Measurements from ENCODE around the gene SLC9A9.
"Not testable (repeated sequence)": the region's sequence is repeated elsewhere in the genome, so short reads cannot be mapped to it uniquely, and the experiment has no call there.

The SLC9A9 gene

GRCh38 chr3:143439817-143440216 lies 408.5 kb downstream of the SLC9A9 start:
- no peak for DNase-seq

GRCh38 chr3:143437405-143437804 lies 410.9 kb downstream of the SLC9A9 start:
- DNase-seq = no peak

GRCh38 chr3:143436231-143436930 lies 411.9 kb downstream of the SLC9A9 start:
- DNase-seq = no peak

DNA sequence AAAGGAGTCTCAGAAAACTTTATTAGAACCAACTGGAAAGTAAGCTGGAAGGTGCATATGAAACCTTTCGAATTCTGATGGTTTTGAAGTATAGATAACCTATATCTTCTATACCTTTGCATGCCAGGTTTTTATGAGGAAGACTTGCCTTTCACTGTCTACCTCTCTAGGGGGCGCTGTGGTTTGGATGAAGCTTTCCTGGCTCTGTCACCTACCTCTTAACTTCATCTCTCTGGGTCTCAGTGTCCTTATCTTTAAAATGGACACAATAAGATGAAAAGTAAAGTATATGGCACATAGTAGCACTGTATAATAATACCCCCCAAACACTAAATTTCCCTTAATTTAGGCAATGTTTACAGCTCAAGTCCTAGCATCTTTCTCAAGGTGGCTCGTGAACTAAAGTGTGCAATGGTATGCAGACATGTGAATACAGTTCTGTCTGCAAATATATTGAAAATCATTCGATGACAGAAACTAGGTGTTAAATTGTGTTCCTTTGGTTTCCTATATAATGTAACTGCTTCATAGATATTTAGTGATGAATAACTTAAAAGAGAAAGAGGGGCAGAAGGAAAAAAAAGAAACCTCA lies 414.4 kb downstream of the SLC9A9 start:
- DNase-seq = no peak

DNA sequence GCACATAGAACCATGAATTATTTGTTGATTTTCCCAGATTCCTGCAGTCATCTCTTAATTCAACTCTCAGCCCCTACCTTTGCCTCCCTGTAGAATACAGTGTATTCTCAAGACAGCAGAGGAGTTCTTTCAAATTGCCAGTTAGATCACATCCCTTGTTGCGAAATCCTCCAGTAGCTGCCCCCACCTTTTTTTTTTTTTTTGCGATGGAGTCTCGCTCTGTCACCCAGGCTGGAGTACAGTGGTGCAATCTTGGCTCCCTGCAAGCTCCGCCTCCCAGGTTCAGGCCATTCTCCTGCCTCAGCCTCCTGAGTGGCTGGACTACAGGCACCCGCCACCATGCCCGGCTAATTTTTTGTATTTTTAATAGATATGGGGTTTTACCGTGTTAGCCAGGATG lies 417.0 kb downstream of the SLC9A9 start:
- DNase-seq = not testable (repeated sequence)

DNA sequence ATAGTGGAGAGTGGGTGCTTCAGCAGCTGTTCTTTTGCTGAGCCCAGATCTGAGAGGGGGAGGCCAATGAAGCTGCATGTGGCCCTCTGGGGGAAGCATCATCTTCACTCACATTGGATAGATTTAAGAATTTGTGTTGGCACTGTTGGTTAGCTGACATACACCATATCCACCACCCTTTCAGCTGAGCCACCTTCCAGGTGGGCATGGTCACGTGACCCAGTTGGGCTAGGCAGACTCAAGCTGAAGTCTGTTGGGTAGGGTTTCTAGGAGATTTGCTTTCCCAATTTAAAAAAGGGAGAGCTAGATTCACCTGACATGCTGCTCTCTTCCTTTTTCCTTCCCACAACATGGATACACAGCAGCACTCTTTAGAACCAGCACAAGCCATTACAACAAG lies 417.7 kb downstream of the SLC9A9 start:
- no peak for DNase-seq

GRCh38 chr3:143429628-143430514 lies 418.4 kb downstream of the SLC9A9 start:
- no peak for DNase-seq

DNA sequence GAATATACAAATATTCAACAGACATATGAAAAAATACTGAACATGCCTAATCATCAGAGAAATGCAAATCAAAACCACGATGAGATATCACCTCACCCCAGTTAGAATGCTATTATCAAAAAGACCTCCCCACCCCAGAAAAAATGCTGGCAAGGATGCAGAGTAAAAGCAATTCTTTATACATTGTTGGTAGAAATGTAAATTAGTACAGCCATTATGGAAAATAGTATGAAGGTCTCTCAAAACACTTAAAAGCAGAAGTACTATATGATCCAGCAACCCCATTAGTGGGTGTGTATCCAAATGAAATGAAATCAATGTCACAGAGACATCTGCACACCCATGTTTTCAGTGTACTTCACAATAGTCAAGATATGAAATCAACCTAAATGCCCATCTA lies 420.0 kb downstream of the SLC9A9 start:
- no peak for DNase-seq

GRCh38 chr3:143427631-143428030 lies 420.6 kb downstream of the SLC9A9 start:
- no peak for DNase-seq

DNA sequence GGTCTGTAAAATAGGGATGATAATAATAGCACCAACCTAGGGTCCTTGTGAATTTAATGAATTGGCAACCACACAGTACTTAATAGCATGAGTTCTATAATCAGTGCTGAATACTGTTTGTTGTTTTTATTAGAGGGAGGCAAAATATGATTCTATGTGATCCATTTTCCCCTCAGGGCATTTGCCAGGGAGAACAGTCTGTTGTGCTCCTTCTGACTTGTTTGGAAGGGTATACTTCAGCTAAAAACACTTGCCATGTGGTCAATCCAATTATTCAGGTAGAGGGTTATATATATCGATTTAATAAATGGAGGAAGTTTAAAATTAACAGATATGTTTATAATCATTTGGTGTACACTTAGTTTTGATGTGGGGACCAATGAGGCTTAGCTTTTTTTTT lies 423.4 kb downstream of the SLC9A9 start:
- no peak for DNase-seq

GRCh38 chr3:143421556-143421955 lies 426.7 kb downstream of the SLC9A9 start:
- no peak for DNase-seq

- DNase-seq = no peak
These were observed 428.7 kb downstream of the SLC9A9 start for GRCh38 chr3:143419611-143420010.

- no peak for DNase-seq
These were observed 429.9 kb downstream of the SLC9A9 start for GRCh38 chr3:143418391-143418790.

DNA sequence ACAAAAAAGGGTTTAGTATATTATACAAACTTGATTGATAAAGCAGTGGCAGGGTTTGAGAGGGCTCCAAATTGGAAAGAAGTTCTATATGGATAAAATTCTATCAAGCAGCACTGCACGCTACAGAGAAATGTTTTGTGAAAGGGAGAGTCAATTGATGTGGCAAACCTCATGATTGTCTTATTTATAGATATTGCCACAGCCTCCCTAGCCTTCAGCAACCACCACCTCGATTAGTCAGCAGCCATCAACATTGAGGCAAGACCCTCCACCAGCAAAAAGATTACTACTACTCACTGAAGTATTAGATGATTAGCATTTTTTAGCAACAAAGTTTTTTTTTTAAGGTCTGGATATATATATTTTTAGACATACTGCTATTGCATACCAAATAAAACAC lies 432.0 kb downstream of the SLC9A9 start:
- DNase-seq = no peak

DNA sequence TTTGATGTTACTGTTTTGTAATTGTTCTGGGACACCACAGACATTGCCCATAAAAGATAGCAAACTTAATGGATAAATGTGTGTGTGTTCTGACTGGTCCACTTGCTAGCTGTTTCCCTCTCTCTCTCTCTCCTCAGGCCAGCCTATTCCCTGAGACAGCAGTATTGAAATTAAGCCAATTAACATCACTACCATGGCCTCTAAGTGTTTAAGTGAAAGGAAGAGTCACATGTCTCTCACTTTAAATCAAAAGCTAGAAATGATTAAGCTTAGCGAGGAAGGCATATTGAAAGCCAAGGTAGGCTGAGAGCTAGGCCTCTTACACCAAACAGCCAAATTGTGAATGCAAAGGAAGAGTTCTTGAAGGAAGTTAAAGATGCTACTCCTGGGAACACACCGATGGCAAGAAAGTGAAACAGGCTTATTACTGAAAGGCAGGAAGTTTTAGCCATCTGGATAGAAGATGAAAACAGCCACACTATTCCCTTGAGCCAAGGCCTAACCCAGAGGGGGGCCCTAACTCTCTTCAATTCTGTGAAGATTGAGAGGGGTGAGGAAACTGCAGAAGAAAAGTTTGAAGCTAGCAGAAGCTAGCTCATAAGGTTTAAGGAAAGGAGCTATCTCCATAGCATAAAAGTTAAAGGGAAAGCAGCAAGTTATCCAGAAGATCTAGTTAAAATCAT lies 433.6 kb downstream of the SLC9A9 start:
- no peak for DNase-seq

DNA sequence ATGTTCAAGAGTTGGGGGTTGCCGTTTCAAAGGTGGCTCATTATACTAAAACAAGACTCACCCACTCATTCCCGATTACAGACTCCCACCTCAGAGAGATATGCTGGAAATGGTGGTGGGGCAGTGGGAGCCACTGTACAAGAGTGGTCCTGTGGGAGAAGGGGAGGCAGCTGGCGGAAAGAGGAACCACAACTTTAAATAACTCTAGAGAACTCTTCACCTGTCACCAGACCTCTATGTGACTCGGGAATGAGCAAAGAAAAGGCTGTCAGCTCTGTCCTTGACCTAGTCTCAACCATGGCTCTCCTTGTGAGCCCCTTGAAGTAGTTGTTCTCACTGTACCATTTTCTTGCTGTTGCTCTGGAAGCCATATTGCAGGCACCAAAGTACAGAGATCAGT lies 434.9 kb downstream of the SLC9A9 start:
- no peak for DNase-seq

DNA sequence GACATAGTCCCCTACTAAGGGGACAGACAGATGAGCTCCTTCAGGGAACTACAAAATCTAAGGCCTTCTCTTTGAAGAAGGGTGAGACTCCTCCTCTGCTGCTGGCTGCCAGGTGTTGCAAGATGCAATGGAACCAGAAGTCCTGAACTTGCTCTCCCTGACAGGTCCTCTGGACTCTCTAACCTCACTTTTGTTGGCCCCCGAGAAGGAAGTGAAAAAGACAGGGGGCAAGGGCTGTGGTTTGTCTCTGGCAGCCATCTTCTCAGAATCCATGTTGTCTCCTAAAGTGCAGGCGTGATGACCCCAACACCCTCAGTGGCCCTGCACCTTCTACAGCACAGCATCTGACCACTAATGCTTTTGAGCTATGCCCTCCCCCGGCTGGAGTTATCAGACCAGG lies 436.2 kb downstream of the SLC9A9 start:
- DNase-seq = no peak

DNA sequence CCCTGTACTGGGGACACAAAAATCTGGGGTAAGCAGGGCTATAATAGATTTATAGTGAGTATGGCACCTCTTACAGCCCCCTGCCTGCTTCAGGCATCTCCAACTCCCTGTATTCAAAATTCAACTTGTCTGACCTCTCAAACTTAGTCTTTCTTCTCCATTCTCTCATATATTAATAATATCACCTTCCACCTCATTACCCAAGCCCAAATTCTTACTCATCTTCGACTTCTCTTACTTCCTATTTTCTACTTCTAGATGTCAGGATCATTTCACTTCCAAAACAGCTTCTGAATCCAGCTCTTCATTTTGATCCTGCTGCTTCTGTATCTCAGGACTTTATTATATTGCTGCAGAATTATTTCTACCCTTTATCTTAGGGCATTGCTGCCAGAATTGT lies 438.0 kb downstream of the SLC9A9 start:
- DNase-seq = no peak

DNA sequence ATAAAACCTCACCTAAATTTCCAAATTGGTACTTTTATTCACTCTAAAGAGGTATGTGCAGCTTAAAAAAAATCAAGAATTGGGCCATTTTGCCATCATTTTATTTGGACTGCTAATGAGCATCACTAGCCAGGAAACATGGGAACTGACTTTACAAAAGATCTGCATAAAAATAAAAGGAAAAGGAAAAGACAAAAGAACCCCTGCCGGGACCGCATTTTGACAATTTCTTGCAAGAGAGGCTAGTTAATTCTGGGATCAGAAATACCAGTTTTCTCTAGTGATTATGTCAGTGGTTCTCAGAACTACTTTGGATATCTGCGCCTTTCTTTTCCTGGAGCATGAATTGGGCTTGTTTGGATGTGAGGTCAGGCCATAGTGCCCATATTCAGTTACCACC lies 439.5 kb downstream of the SLC9A9 start:
- DNase-seq = no peak

- DNase-seq = no peak
These were observed 445.7 kb downstream of the SLC9A9 start for GRCh38 chr3:143402602-143403001.

DNA sequence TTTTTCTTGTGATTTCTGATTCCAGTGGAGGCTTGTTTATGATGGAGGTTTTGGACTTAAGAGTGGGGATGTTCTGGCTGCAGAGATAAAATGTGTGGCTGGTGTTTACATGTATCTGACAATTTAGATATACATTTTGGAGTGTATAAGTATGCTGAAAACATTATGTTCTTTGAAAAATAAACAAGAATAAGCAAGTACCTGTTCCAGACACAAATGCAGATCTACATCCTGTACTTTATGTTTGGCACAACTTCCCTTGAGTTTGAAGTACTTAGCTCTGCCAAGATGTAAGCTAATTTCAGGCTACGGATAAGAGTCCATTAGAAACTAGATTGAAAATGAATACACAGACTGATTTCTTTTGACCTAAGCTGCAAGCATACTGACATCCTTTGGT lies 451.5 kb downstream of the SLC9A9 start:
- no peak for DNase-seq

GRCh38 chr3:143389388-143389787 lies 458.9 kb downstream of the SLC9A9 start:
- no peak for DNase-seq

DNA sequence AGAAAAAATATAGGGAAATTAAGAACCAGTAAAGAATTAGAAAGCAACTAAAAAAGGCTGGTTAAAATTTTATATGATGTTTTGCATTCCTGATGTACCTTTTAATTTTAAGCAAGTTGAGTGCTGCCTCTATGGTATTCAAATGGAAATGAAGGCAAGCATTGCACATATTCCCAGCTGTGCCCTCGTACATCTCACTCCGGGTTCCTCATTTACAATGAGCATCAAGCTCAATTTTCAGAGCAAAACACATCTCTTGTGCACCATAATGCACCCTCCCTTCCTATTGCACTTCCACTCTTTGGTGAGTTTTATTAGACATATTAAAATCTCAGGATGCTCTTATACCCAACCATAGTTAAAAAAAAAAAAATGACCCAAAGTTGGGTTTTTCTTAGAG lies 460.8 kb downstream of the SLC9A9 start:
- DNase-seq = no peak
